K562 (cell line): ENCODE measurements around the gene CCDC82. TPM values are rescaled to one million over a fixed set of nuclear protein-coding genes. Genes with fewer than 3 reads are reported as not detected.

Source experiments
- CBFA2T3 ChIP-seq: fragments of 450-650 bp; IDR thresholded peaks from 2 replicates; pipeline ENCODE4 v1.6.1; 2017
- ETS1 ChIP-seq: conservative IDR thresholded peaks from 2 replicates; pipeline ENCODE4 v1.6.1; 2011; ENCODE audit warnings: low read depth, mild to moderate bottlenecking, low read length; ENCODE audit not compliant: control insufficient read depth
- IRF9 ChIP-seq: fragments of 450-650 bp; IDR thresholded peaks from 2 replicates; pipeline ENCODE4 v1.6.1; 2016; ENCODE audit warnings: missing biosample characterization, missing genetic modification characterization
- KLF10 ChIP-seq: fragments of 250-450 bp; sonication (Bioruptor Pico); IDR thresholded peaks from 2 replicates; pipeline ENCODE4 v1.6.1; 2021; ENCODE audit warnings: matching md5 sums
- MAZ ChIP-seq, 2 experiments: fragments of 450-650 bp in 1 of 2; sonication (generic) in 1 of 2; formaldehyde crosslinking; IDR thresholded peaks in 1 of 2; conservative IDR thresholded peaks in 1 of 2; 2 replicates each; pipeline versions ENCODE4 v1.4.0 to v1.5.0; 2020; ENCODE audit warnings: mild to moderate bottlenecking in 1 of 2, missing genetic modification reagents in 1 of 2
- NUFIP1 ChIP-seq: fragments of 450-650 bp; IDR thresholded peaks from 2 replicates; pipeline ENCODE4 v1.6.1; 2018; ENCODE audit not compliant: partially characterized antibody
- SPI1 ChIP-seq: IDR thresholded peaks from 2 replicates; pipeline ENCODE4 v1.6.1; 2011; ENCODE audit warnings: low read depth, low read length, control low read depth, borderline replicate concordance
- TBP ChIP-seq: optimal IDR thresholded peaks from 2 replicates; pipeline ENCODE3; 2011; ENCODE audit warnings: low read depth, low read length, improper control_type of control experiment
- TEAD1 ChIP-seq, 2 experiments: fragments of 450-650 bp in 1 of 2; sonication (generic) in 1 of 2; formaldehyde crosslinking; IDR thresholded peaks; 2 replicates each; pipeline versions ENCODE4 v1.4.0 to v1.8.0; 2020 to 2022; ENCODE audit warnings: mild to moderate bottlenecking in 2 of 2, missing genetic modification reagents in 1 of 2
- ZBTB49 ChIP-seq: sonication (generic); formaldehyde crosslinking; IDR thresholded peaks from 2 replicates; pipeline ENCODE4 v1.8.0; 2022; ENCODE audit warnings: missing genetic modification reagents, mild to moderate bottlenecking, borderline replicate concordance
- ZFP1 ChIP-seq: fragments of 450-650 bp; formaldehyde crosslinking; IDR thresholded peaks from 2 replicates; pipeline ENCODE4 v1.4.0; 2020; ENCODE audit warnings: mild to moderate bottlenecking, mixed read lengths
- ZNF3 ChIP-seq: fragments of 250-450 bp; sonication (Bioruptor Pico); IDR thresholded peaks from 2 replicates; pipeline ENCODE4 v1.5.0; 2021; ENCODE audit warnings: mild to moderate bottlenecking, moderate library complexity
- ZNF384 ChIP-seq: IDR thresholded peaks from 2 replicates; pipeline ENCODE4 v1.6.1; 2012; ENCODE audit warnings: low read depth, low read length, improper control_type of control experiment
- polyA plus RNA-seq, 8 experiments: library from polyadenylated mRNA; depleted of rRNA in 4 of 8; stranded (reverse) in 5 of 8; unstranded in 3 of 8; fragments of >200 nt; fragmentation: Nextera tagmentation in 2 of 8; fragmentation: Illumina TruSeq in 1 of 8; extraction: Ambion mirVana in 2 of 8; extraction: Trizol in 1 of 8; gene quantifications; 2 replicates each; pipeline versions ENCODE4 v1.2.1 to v1.2.3, GENCODE V29; 2011 to 2014; ENCODE audit warnings: inconsistent platforms in 1 of 8, missing spikeins in 1 of 8
- total RNA-seq, 7 experiments: library from RNA; depleted of rRNA in 6 of 7; stranded (reverse); fragments of >200 nt in 6 of 7; fragmentation: Illumina TruSeq in 2 of 7; extraction: Trizol in 2 of 7; gene quantifications; 2 replicates each; pipeline versions ENCODE4 v1.2.1 to v1.2.3, GENCODE V29; 2011 to 2021; ENCODE audit warnings: low replicate concordance in 1 of 7
- TF ChIP-seq, protein P1 (sequence below): sonication (generic); formaldehyde crosslinking; IDR thresholded peaks from 2 replicates; pipeline ENCODE4 v1.8.0; 2022; ENCODE audit warnings: mild to moderate bottlenecking, missing genetic modification reagents
- TF ChIP-seq, protein P2 (sequence below): fragments of 250-450 bp; sonication (Bioruptor Pico); IDR thresholded peaks from 2 replicates; pipeline ENCODE4 v1.8.0; 2022; ENCODE audit warnings: inconsistent platforms

The CCDC82 gene
- total and polyA plus RNA-seq, 9 of the 15 experiments (the other 6 are each of a cell fraction or from before 2014, with no cell fraction given), result 12.5 to 51.3 (median 24.5) TPM

GRCh38 chr11:96388891-96389719 is 607 bp downstream of the CCDC82 start (continued):
- TF ChIP-seq ZBTB49 (CRISPR knock-in tag) (no peak), KLF10 (CRISPR knock-in tag) (no peak), SPI1 (no peak), MAZ (CRISPR knock-in tag; conservative IDR thresholded peaks at IDR 0.05 in 1 of 2, IDR thresholded peaks at IDR 0.05 in 1 of 2) (no peak), NUFIP1 (no peak), TEAD1 (CRISPR knock-in tag; IDR thresholded peaks at IDR 0.05) (0 out of 4 replicates have a peak, but pooled peaks of 1 of the 2 experiments have one; percentile 19), CBFA2T3 (no peak), ETS1 (no peak), TBP (peak; percentile 9), IRF9 (tag) (no peak), ZFP1 (no peak), ZNF3 (CRISPR knock-in tag) (no peak), ZNF384 (no peak)
- TF ChIP-seq, protein P1, sequence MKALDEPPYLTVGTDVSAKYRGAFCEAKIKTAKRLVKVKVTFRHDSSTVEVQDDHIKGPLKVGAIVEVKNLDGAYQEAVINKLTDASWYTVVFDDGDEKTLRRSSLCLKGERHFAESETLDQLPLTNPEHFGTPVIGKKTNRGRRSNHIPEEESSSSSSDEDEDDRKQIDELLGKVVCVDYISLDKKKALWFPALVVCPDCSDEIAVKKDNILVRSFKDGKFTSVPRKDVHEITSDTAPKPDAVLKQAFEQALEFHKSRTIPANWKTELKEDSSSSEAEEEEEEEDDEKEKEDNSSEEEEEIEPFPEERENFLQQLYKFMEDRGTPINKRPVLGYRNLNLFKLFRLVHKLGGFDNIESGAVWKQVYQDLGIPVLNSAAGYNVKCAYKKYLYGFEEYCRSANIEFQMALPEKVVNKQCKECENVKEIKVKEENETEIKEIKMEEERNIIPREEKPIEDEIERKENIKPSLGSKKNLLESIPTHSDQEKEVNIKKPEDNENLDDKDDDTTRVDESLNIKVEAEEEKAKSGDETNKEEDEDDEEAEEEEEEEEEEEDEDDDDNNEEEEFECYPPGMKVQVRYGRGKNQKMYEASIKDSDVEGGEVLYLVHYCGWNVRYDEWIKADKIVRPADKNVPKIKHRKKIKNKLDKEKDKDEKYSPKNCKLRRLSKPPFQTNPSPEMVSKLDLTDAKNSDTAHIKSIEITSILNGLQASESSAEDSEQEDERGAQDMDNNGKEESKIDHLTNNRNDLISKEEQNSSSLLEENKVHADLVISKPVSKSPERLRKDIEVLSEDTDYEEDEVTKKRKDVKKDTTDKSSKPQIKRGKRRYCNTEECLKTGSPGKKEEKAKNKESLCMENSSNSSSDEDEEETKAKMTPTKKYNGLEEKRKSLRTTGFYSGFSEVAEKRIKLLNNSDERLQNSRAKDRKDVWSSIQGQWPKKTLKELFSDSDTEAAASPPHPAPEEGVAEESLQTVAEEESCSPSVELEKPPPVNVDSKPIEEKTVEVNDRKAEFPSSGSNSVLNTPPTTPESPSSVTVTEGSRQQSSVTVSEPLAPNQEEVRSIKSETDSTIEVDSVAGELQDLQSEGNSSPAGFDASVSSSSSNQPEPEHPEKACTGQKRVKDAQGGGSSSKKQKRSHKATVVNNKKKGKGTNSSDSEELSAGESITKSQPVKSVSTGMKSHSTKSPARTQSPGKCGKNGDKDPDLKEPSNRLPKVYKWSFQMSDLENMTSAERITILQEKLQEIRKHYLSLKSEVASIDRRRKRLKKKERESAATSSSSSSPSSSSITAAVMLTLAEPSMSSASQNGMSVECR (CRISPR knock-in tag), result 0 out of 2 replicates have a peak, but pooled peaks have one; percentile 4
- TF ChIP-seq, protein P2, sequence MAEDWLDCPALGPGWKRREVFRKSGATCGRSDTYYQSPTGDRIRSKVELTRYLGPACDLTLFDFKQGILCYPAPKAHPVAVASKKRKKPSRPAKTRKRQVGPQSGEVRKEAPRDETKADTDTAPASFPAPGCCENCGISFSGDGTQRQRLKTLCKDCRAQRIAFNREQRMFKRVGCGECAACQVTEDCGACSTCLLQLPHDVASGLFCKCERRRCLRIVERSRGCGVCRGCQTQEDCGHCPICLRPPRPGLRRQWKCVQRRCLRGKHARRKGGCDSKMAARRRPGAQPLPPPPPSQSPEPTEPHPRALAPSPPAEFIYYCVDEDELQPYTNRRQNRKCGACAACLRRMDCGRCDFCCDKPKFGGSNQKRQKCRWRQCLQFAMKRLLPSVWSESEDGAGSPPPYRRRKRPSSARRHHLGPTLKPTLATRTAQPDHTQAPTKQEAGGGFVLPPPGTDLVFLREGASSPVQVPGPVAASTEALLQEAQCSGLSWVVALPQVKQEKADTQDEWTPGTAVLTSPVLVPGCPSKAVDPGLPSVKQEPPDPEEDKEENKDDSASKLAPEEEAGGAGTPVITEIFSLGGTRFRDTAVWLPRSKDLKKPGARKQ, result no peak
